PFSK-1 (cell line): Measurements from ENCODE around the gene FUT7.

ENCODE experiments used
- POLR2AphosphoS5 ChIP-seq: IDR thresholded peaks from 2 replicates; pipeline ENCODE4 v1.6.1; 2012; ENCODE audit warnings: low read depth, mild to moderate bottlenecking, control low read depth, low read length, moderate library complexity
- REST ChIP-seq, 2 experiments: IDR thresholded peaks; 2 replicates each; pipeline versions ENCODE4 v1.6.1 to v1.8.0; 2011 to 2012; ENCODE audit warnings: low read depth in 2 of 2, low read length in 2 of 2, control low read depth in 1 of 2, inconsistent platforms in 1 of 2, mild to moderate bottlenecking in 1 of 2, moderate library complexity in 1 of 2; ENCODE audit not compliant: insufficient read depth in 1 of 2
- SIN3A ChIP-seq: IDR thresholded peaks from 2 replicates; pipeline ENCODE4 v1.6.1; 2012; ENCODE audit warnings: mild to moderate bottlenecking, low read length, moderate library complexity, borderline replicate concordance; ENCODE audit not compliant: insufficient read depth
- TAF1 ChIP-seq: IDR thresholded peaks from 2 replicates; pipeline ENCODE4 v1.6.1; 2012; ENCODE audit warnings: low read length, control low read depth, borderline replicate concordance; ENCODE audit not compliant: insufficient read depth

- no peak for TF ChIP-seq TAF1
- no peak for TF ChIP-seq SIN3A
- TF ChIP-seq REST (IDR thresholded peaks at IDR 0.05; ENCODE audit: insufficient read depth in 1 of 2, low read depth in 2 of 2, low read length in 2 of 2), result peak; percentile 54 to 69; a peak in 3 of 4 replicates
- no peak for TF ChIP-seq POLR2AphosphoS5
These were observed 36.1 kb upstream of the FUT7 start for GRCh38 chr9:137067860-137068538.
